Kidney (tissue), 14 donors: Measurements from ENCODE around the gene OR5AC2. TPM values are rescaled to one million over a fixed set of nuclear protein-coding genes. Genes with fewer than 3 reads are reported as not detected.

ENCODE experiments used
- DNase-seq, 5 donors: peaks; one replicate each; pipeline ENCODE4 v3.0.0-alpha.2; 2013 to 2020
- FAIRE-seq: peaks from 2 replicates; lab custom pipeline; 2012; peaks lifted over from hg19 to GRCh38; lab: Jason Lieb, UNC
- H3K27ac ChIP-seq, 2 donors: one replicate each; pipeline ENCODE4 v1.7.0; 2013; ENCODE audit warnings: low read depth in 2 of 2, low read length in 2 of 2, inconsistent platforms in 1 of 2
- H3K27me3 ChIP-seq: one replicate; pipeline ENCODE4 v1.7.1; 2013; ENCODE audit warnings: low read length, inconsistent platforms; ENCODE audit not compliant: control insufficient read depth, insufficient read depth
- H3K36me3 ChIP-seq, 3 donors: one replicate each; pipeline versions ENCODE4 v1.7.0 to v1.7.1; 2013; ENCODE audit warnings: low read length in 3 of 3, control low read depth in 1 of 3, inconsistent platforms in 1 of 3; ENCODE audit not compliant: insufficient read depth in 3 of 3, control insufficient read depth in 2 of 3
- H3K4me1 ChIP-seq, 3 donors: one replicate each; pipeline versions ENCODE4 v1.7.0 to v1.7.1; 2013; ENCODE audit warnings: low read length in 3 of 3, inconsistent platforms in 1 of 3, low read depth in 1 of 3; ENCODE audit not compliant: control insufficient read depth in 2 of 3, insufficient read depth in 2 of 3
- H3K4me3 ChIP-seq, 3 donors: one replicate each; pipeline versions ENCODE4 v1.7.0 to v1.8.1; 2013; ENCODE audit warnings: low read length in 3 of 3, control low read depth in 1 of 3, inconsistent platforms in 1 of 3
- H3K9ac ChIP-seq, 3 donors: one replicate each; pipeline versions ENCODE4 v1.7.0 to v1.7.1; 2013; ENCODE audit warnings: low read length in 3 of 3, control low read depth in 1 of 3, inconsistent platforms in 1 of 3
- H3K9me3 ChIP-seq, 3 donors: one replicate each; pipeline versions ENCODE4 v1.7.0 to v1.7.1; 2013; ENCODE audit warnings: low read length in 3 of 3, control low read depth in 1 of 3, inconsistent platforms in 1 of 3; ENCODE audit not compliant: control insufficient read depth in 2 of 3, insufficient read depth in 1 of 3
- intact Hi-C: fragments of 100-400 bp; cut with DNase I; formaldehyde crosslinking; loops from one replicate; pipeline ENCODE4 v1.11.1; 2022
- polyA plus RNA-seq: library from polyadenylated mRNA; stranded (reverse); fragments of 350-450 nt; fragmentation: Illumina TruSeq; extraction: RNeasy Lipid Tissue Mini Kit (QIAGEN cat#74804); gene quantifications from one replicate; pipeline ENCODE4 v1.2.3, GENCODE V29; 2014; ENCODE audit warnings: low read depth, low replicate concordance; ENCODE audit not compliant: insufficient read depth
- total RNA-seq: library from RNA; stranded (reverse); fragmentation: NEBNext Ultra II Directional; extraction: Animal tissue kit (Norgen Biotek cat#: 25700); gene quantifications from one replicate; pipeline ENCODE4 v1.2.1, GENCODE V29; 2021
- TF ChIP-seq, protein P1 (sequence below): IDR thresholded peaks from 3 replicates; pipeline ENCODE4 v1.5.1; 2012; ENCODE audit warnings: mild to moderate bottlenecking, moderate library complexity, borderline replicate concordance; ENCODE audit not compliant: insufficient read depth; ENCODE audit errors: extremely low read depth
- donor health status: control.
- donor health status: control.
- donor health status: control.
- donor health status: control.
- donor health status: control.
- donor health status: DM: yes; HTN: yes; CAD: no.
- donor health status: Normal renal cell carcinoma (clear cell type).

The OR5AC2 gene
- total and polyA plus RNA-seq, 2 donors from 2014 or later, result not detected

DNA sequence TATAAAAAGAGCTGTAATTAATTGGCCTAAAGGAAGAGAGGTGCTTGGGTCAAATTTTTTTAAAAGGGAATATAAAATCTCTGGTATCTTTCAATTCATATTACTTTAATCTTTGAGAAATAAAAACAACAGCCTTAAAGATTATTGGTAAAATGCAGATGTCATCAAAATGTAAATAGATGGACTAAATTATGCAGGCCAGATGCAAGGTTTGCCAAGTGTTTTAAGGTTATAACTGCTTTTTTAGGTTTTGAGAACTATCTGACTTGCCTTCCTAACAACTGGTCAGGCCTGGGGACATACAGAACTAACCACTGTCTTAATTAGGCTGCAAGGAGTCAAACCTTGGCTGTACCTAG is 23.6 kb downstream of the OR5AC2 start:
- DNase-seq (no peak), FAIRE-seq (no peak)
- H3K36me3 ChIP-seq, result no peaks in the 10 kb centered on the region
- H3K9ac ChIP-seq, result no peak overlapping the region
- no peak overlapping the region for H3K4me3 ChIP-seq
- TF ChIP-seq, protein P1, sequence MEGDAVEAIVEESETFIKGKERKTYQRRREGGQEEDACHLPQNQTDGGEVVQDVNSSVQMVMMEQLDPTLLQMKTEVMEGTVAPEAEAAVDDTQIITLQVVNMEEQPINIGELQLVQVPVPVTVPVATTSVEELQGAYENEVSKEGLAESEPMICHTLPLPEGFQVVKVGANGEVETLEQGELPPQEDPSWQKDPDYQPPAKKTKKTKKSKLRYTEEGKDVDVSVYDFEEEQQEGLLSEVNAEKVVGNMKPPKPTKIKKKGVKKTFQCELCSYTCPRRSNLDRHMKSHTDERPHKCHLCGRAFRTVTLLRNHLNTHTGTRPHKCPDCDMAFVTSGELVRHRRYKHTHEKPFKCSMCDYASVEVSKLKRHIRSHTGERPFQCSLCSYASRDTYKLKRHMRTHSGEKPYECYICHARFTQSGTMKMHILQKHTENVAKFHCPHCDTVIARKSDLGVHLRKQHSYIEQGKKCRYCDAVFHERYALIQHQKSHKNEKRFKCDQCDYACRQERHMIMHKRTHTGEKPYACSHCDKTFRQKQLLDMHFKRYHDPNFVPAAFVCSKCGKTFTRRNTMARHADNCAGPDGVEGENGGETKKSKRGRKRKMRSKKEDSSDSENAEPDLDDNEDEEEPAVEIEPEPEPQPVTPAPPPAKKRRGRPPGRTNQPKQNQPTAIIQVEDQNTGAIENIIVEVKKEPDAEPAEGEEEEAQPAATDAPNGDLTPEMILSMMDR, result no peak
- no peak overlapping the region for H3K27ac ChIP-seq
- H3K27me3 ChIP-seq, result no peaks in the 10 kb centered on the region
- intact Hi-C loops, result no loop called here
- H3K4me1 ChIP-seq, result no peaks in the 10 kb centered on the region
- H3K9me3 ChIP-seq, result peaks cover 0 to 17% (median 0%) of the 10 kb centered on the region in 3 donors

DNA sequence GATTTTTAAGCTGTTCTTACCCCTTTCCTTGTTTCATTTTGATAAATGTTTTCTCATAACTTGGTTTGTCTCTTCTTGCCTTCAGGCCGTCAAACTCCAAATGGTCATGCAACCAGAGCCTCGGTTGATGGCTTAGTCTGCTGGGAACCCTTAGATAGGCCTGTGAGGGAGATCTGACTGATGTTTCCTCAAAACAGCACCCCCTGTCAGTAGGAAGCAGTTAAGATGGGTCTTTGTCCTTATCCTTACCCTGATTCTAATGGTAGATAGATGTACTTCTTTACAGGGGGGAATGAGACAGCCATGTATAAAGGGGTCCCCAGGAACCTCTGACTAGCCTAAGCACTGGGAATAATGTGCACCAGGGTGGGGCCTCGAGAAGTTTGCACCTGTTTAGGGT is 27.3 kb downstream of the OR5AC2 start:
- H3K4me1 ChIP-seq, result no peaks in the 10 kb centered on the region
- FAIRE-seq (no peak), DNase-seq (no peak)
- no peak overlapping the region for H3K27ac ChIP-seq
- TF ChIP-seq, protein P1, result no peak
- no peaks in the 10 kb centered on the region for H3K36me3 ChIP-seq
- H3K9me3 ChIP-seq, result peaks cover 0 to 21% (median 0%) of the 10 kb centered on the region in 3 donors
- no peak overlapping the region for H3K4me3 ChIP-seq
- H3K27me3 ChIP-seq, result no peaks in the 10 kb centered on the region
- H3K9ac ChIP-seq, result no peak overlapping the region
- intact Hi-C loops, result no loop called here

DNA sequence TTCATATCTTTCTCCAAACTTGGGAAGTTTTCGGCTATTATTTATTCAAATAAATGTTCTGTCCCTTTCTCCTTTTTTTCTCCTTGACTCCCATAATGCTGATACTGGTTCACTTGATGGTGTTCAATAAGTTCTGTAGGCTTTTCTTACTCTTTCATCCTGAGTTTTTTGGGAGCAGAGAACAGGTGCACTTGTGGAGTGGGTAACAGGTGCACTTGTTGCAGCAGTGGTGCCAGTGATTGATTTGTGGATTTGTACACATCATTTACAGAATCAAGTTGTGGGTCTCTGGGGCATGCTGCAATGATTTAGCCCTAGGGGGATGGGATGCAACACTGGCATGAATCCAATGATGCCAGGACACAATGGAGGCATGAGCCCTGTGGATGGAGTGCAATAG is 28.7 kb downstream of the OR5AC2 start:
- Histone ChIP-seq H3K9me3 (peaks cover 0 to 19% (median 0%) of the 10 kb centered on the region in 3 donors), H3K9ac (no peak overlapping the region), H3K36me3 (no peaks in the 10 kb centered on the region), H3K4me1 (no peaks in the 10 kb centered on the region), H3K27me3 (no peaks in the 10 kb centered on the region), H3K4me3 (no peak overlapping the region), H3K27ac (no peak overlapping the region)
- TF ChIP-seq, protein P1, result no peak
- DNase-seq (no peak), FAIRE-seq (no peak)
- intact Hi-C loops, result no loop called here

DNA sequence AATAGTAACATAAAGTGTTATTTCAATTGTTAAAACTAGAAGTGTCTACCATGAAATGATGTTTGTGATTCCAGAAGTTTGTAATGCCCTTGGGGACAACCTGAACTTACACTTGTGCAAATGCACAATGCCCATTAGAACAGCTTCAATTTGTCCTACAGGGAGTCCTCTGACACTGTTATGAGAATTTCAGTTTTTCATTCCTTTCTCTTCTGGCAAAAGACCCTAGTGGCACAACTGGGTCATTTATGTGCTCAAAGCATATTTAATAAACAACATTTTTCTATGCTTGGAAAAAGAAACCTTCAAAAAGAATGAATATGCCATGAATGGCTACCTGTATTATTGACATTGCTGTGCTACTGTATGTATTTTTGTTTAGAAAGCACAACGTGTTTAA is 43.4 kb downstream of the OR5AC2 start, which contains the start of gene OR5H1:
Gene OR5H1, plus strand, starts transcription at position 301 of the 400 bp plus-strand sequence. CDS start 1,977 bp downstream, outside the sequence.
- no peak within 1 kb of the TSS for H3K27ac ChIP-seq
- DNase-seq (no peak), FAIRE-seq (no peak)
- H3K27me3 ChIP-seq, result no peaks in the 10 kb centered on the region
- no peak within 1 kb of the TSS for H3K9ac ChIP-seq
- H3K9me3 ChIP-seq, result no peaks in the 10 kb centered on the region
- intact Hi-C loops, result no loop called here
- H3K36me3 ChIP-seq, result no peaks in the 10 kb centered on the region
- H3K4me1 ChIP-seq, result no peaks in the 10 kb centered on the region
- H3K4me3 ChIP-seq, result no peak within 1 kb of the TSS
- TF ChIP-seq, protein P1, result no peak
